ENCODE measurements around the gene UGT8. TPM values are rescaled to one million over a fixed set of nuclear protein-coding genes. Genes with fewer than 3 reads are reported as not detected.
"Not testable (repeated sequence)": the region's sequence is repeated elsewhere in the genome, so short reads cannot be mapped to it uniquely, and the experiment has no call there.

UGT8 gene
- total and polyA plus RNA-seq, 2 of the 8 experiments (the other 6 are each of a cell fraction or from before 2014, with no cell fraction given): 16.9 to 26.9 TPM

GRCh38 chr4:114616036-114616435, 17.4 kb downstream of the UGT8 start:
- H3K9ac ChIP-seq (replicated peaks in 1 of 4; ENCODE audit: extremely low read depth in 1 of 4, low read depth in 3 of 4, low read length in 3 of 4); H3K79me1 ChIP-seq (ENCODE audit: low read depth, low read length); H3K27ac ChIP-seq (ENCODE audit: low read depth, low read length); H2BK20ac ChIP-seq (ENCODE audit: low read length); H3K4me3 ChIP-seq (ENCODE audit: extremely low read depth in 1 of 4, insufficient read depth in 2 of 4, low read depth in 3 of 4, low read length in 4 of 4); H2BK12ac ChIP-seq (ENCODE audit: low read depth, low read length); H4K20me1 ChIP-seq (replicated peaks in 1 of 2; ENCODE audit: control insufficient read depth in 1 of 2, insufficient read depth in 2 of 2, low read length in 2 of 2); H3K27me3 ChIP-seq (replicated peaks in 1 of 4; ENCODE audit: control insufficient read depth in 3 of 4, extremely low read depth in 1 of 4, insufficient read depth in 3 of 4, low read length in 3 of 4); H2BK120ac ChIP-seq (replicated peaks; ENCODE audit: low read depth, low read length); H2BK15ac ChIP-seq (ENCODE audit: low read length); H3K4me1 ChIP-seq (replicated peaks in 1 of 4; ENCODE audit: control insufficient read depth in 3 of 4, insufficient read depth in 4 of 4, low read length in 3 of 4); H2AFZ ChIP-seq (ENCODE audit: low read length); H3K23ac ChIP-seq (ENCODE audit: insufficient read length); H4K8ac ChIP-seq (ENCODE audit: extremely low read depth, insufficient read depth, low read length); H3K18ac ChIP-seq (ENCODE audit: extremely low read depth, low read length); H2BK5ac ChIP-seq (ENCODE audit: low read depth, low read length); H2AK5ac ChIP-seq (ENCODE audit: low read depth, low read length); H3K14ac ChIP-seq (ENCODE audit: insufficient read length); DNase-seq (ENCODE audit: low read depth in 1 of 2, low spot score in 2 of 2); H3K9me3 ChIP-seq (ENCODE audit: insufficient read depth in 2 of 2, low read depth in 1 of 2, low read length in 1 of 2); H3K4me2 ChIP-seq (ENCODE audit: insufficient read depth in 1 of 2, low read depth in 2 of 2, low read length in 2 of 2); H3K56ac ChIP-seq (replicated peaks; ENCODE audit: insufficient read length, low read depth, low read length); H4K5ac ChIP-seq (ENCODE audit: insufficient read length, low read depth, low read length); H3K4ac ChIP-seq (replicated peaks; ENCODE audit: insufficient read length, low read depth, low read length); H3K23me2 ChIP-seq (ENCODE audit: low read depth, low read length); FAIRE-seq; H3K36me3 ChIP-seq (ENCODE audit: control insufficient read depth in 2 of 4, insufficient read depth in 4 of 4, low read length in 3 of 4); H4K91ac ChIP-seq (replicated peaks; ENCODE audit: insufficient read length, low read length): not testable (repeated sequence)
- WGBS, 2 experiments (ENCODE audit: extremely low coverage in 1 of 2, insufficient coverage in 1 of 2, insufficient read length in 1 of 2, insufficient replicate concordance in 2 of 2, low coverage in 1 of 2, low lambda C conversion rate in 2 of 2, missing lambda C conversion rate in 1 of 2): 96% methylated on average over 8 of the region's 12 CpGs; no CpG with 5 or more reads in 1 of the 2 experiments
- ChIA-PET CTCF (ENCODE audit: partially characterized antibody) (interaction anchor here (0.7 to 1.2 kb wide), 3 partner anchors 16 to 109 kb away, joined by 3 read pairs; no protein-coding TSS in a partner anchor), POLR2A (ENCODE audit: partially characterized antibody) (interaction anchor here (1.4 kb wide), 1 partner anchor 9 kb away, joined by 3 read pairs; no protein-coding TSS in a partner anchor)
- peaks cover 0 to 27% of the 10 kb centered on the region in 2 experiments; a peak in 2 of 4 replicates for H3K79me2 ChIP-seq (ENCODE audit: control insufficient read depth in 1 of 2, insufficient read depth in 2 of 2, low read length in 2 of 2)

Measured in H1 (cell line).